GM23248 (cell line): ENCODE data around the gene APBA2.

Experiments used
- EZH2 ChIP-seq: fragments of 200-600 bp; sonication (generic); IDR thresholded peaks from 2 replicates; pipeline ENCODE4 v1.6.1; 2018; ENCODE audit warnings: antibody characterized with exemption, mild to moderate bottlenecking; ENCODE audit not compliant: insufficient read depth, poor library complexity, severe bottlenecking
- EZH2phosphoT487 ChIP-seq: fragments of 200-600 bp; sonication (generic); IDR thresholded peaks from 2 replicates; pipeline ENCODE4 v1.6.1; 2018; ENCODE audit warnings: antibody characterized with exemption, moderate library complexity, mild to moderate bottlenecking, low read depth; ENCODE audit not compliant: insufficient read depth

DNA sequence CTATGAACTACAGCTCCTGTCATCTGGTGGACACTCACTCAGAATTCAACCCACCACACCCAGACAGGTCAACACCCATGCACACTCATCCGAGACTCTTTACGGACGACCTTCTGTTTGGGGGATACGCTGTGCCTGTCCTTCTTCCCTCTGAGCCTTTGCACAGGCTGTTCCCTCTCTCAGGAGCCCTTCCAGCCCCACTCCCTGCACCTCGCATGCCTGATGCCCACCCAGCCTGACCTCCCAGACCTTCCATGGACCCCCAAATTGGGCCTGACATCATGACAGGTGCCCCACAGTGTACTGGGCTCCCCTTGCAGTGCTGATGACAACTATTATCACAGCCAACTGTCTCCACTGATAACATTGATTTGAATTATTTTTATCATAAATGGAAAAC lies 248.0 kb downstream of the APBA2 start:
- no peak for TF ChIP-seq EZH2
- no peak for TF ChIP-seq EZH2phosphoT487
